Activated T-helper 1 cell treated with anti-CD3 and anti-CD28 coated beads, Interleukin-2, amount 50 U/mL, for 16 hours (primary cell): Measurements from ENCODE around the gene OSER1.
"Not testable (repeated sequence)": the region's sequence is repeated elsewhere in the genome, so short reads cannot be mapped to it uniquely, and the experiment has no call there.

Experiments used
- DNase-seq, 2 donors: peaks; one replicate each; pipeline ENCODE4 v3.0.0-alpha.2; 2020; ENCODE audit warnings: low read depth in 1 of 2, low spot score in 1 of 2

OSER1 gene

GRCh38 chr20:44210406-44211176, at the start of gene OSER1:
OSER1 (minus strand) TSS chr20:44210771; CDS start chr20:44206957, 3,814 bp downstream.
- peak; percentile 96 to 97 for DNase-seq

- DNase-seq, result no peak
Measured at GRCh38 chr20:44258226-44258890, 47.8 kb upstream of the OSER1 start.

- no peak for DNase-seq
Measured at GRCh38 chr20:44256961-44257360, 46.4 kb upstream of the OSER1 start.

- no peak for DNase-seq
Measured at GRCh38 chr20:44255942-44256341, 45.4 kb upstream of the OSER1 start.

- DNase-seq, result no peak
Measured at GRCh38 chr20:44254073-44254472, 43.5 kb upstream of the OSER1 start.

GRCh38 chr20:44253528-44253927, 43.0 kb upstream of the OSER1 start:
- no peak for DNase-seq

- DNase-seq, result no peak
Measured at GRCh38 chr20:44251284-44251683, 40.7 kb upstream of the OSER1 start.

- no peak for DNase-seq
Measured at GRCh38 chr20:44248410-44248759, 37.8 kb upstream of the OSER1 start.

- no peak for DNase-seq
Measured at GRCh38 chr20:44247586-44248409, 37.2 kb upstream of the OSER1 start.

GRCh38 chr20:44247131-44247571, 36.6 kb upstream of the OSER1 start, which contains the start of gene GDAP1L1:
GDAP1L1 (plus strand) TSS chr20:44247308; CDS start chr20:44247335, 27 bp downstream.
- DNase-seq, result no peak

- DNase-seq, result no peak
Measured at GRCh38 chr20:44245977-44246376, 35.4 kb upstream of the OSER1 start.

GRCh38 chr20:44241796-44242195, 31.2 kb upstream of the OSER1 start:
- no peak for DNase-seq

GRCh38 chr20:44236840-44237239, 26.3 kb upstream of the OSER1 start:
- DNase-seq, result not testable (repeated sequence)

- no peak for DNase-seq
Measured at GRCh38 chr20:44235702-44236101, 25.1 kb upstream of the OSER1 start.

- DNase-seq, result no peak
Measured at GRCh38 chr20:44234566-44235317, 24.2 kb upstream of the OSER1 start.

GRCh38 chr20:44233436-44234016, 23.0 kb upstream of the OSER1 start:
- no peak for DNase-seq

- DNase-seq, result not testable (repeated sequence)
Measured at GRCh38 chr20:44232469-44232856, 21.9 kb upstream of the OSER1 start.

GRCh38 chr20:44231713-44232468, 21.3 kb upstream of the OSER1 start:
- no peak for DNase-seq

GRCh38 chr20:44231193-44231592, 20.6 kb upstream of the OSER1 start:
- no peak for DNase-seq
